ENCODE measurements around the gene MAP1B.

DNA sequence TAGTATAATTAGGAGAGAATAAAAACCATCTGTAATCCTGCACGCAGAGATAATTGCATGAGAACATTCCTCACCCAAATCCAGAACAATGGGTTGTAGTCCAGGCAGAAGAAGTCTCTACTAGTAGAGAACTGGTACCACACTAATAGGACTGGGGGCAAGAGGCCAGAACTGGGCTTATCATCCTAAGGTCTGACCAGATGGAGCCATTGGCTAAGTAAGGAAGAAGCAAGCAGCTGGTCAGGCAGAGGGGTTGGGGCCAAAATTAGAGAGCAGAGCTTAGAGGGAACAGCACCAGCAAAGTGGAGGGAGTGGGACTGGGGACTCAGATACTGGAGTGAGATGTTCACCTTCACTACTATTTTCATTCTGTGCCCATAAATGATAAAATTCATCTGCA, 35.4 kb upstream of the MAP1B start:
- TF ChIP-seq, protein P1, sequence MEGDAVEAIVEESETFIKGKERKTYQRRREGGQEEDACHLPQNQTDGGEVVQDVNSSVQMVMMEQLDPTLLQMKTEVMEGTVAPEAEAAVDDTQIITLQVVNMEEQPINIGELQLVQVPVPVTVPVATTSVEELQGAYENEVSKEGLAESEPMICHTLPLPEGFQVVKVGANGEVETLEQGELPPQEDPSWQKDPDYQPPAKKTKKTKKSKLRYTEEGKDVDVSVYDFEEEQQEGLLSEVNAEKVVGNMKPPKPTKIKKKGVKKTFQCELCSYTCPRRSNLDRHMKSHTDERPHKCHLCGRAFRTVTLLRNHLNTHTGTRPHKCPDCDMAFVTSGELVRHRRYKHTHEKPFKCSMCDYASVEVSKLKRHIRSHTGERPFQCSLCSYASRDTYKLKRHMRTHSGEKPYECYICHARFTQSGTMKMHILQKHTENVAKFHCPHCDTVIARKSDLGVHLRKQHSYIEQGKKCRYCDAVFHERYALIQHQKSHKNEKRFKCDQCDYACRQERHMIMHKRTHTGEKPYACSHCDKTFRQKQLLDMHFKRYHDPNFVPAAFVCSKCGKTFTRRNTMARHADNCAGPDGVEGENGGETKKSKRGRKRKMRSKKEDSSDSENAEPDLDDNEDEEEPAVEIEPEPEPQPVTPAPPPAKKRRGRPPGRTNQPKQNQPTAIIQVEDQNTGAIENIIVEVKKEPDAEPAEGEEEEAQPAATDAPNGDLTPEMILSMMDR (IDR thresholded peaks at IDR 0.05 in 4 of 5, conservative IDR thresholded peaks at IDR 0.05 in 1 of 5): no peak
- TF ChIP-seq POLR2A (IDR thresholded peaks at IDR 0.05): no peak
